ENCODE measurements around the gene RBKS.
"Not testable (repeated sequence)": the region's sequence is repeated elsewhere in the genome, so short reads cannot be mapped to it uniquely, and the experiment has no call there.

Gene RBKS

GRCh38 chr2:27903649-27904404, 13.6 kb upstream of the RBKS start:
- DNase-seq, result no peak

GRCh38 chr2:27903018-27903417, 12.8 kb upstream of the RBKS start:
- no peak for DNase-seq

GRCh38 chr2:27902098-27902497, 11.9 kb upstream of the RBKS start:
- DNase-seq, result no peak

- no peak for DNase-seq
Measured at GRCh38 chr2:27901234-27901633, 11.0 kb upstream of the RBKS start.

- no peak for DNase-seq
Measured at GRCh38 chr2:27897717-27898116, 7.5 kb upstream of the RBKS start.

- DNase-seq, result no peak
Measured at GRCh38 chr2:27893006-27893405, 2.8 kb upstream of the RBKS start.

- no peak for DNase-seq
Measured at GRCh38 chr2:27891673-27892105, 1.5 kb upstream of the RBKS start.

GRCh38 chr2:27890924-27891672, 911 bp upstream of the RBKS start:
- DNase-seq, result peak; percentile 94

- DNase-seq, result peak; percentile 59
Measured at GRCh38 chr2:27889774-27890145, 427 bp downstream of the RBKS start.

- DNase-seq, result no peak
Measured at GRCh38 chr2:27888790-27889189, 1.4 kb downstream of the RBKS start.

- DNase-seq, result no peak
Measured at GRCh38 chr2:27887830-27888229, 2.4 kb downstream of the RBKS start.

- DNase-seq, result no peak
Measured at GRCh38 chr2:27887111-27887510, 3.1 kb downstream of the RBKS start.

- DNase-seq, result no peak
Measured at GRCh38 chr2:27886322-27886721, 3.9 kb downstream of the RBKS start.

- DNase-seq, result no peak
Measured at GRCh38 chr2:27885661-27886060, 4.5 kb downstream of the RBKS start.

GRCh38 chr2:27885234-27885633, 5.0 kb downstream of the RBKS start:
- DNase-seq, result no peak

GRCh38 chr2:27884601-27885000, 5.6 kb downstream of the RBKS start:
- no peak for DNase-seq

GRCh38 chr2:27882584-27882922, 7.6 kb downstream of the RBKS start:
- DNase-seq, result not testable (repeated sequence)

- DNase-seq, result not testable (repeated sequence)
Measured at GRCh38 chr2:27881815-27882583, 8.2 kb downstream of the RBKS start.

- no peak for DNase-seq
Measured at GRCh38 chr2:27878825-27879224, 11.4 kb downstream of the RBKS start.

- no peak for DNase-seq
Measured at GRCh38 chr2:27875089-27875881, 14.9 kb downstream of the RBKS start.

- DNase-seq, result no peak
Measured at GRCh38 chr2:27873091-27873490, 17.1 kb downstream of the RBKS start.

- no peak for DNase-seq
Measured at GRCh38 chr2:27871802-27872201, 18.4 kb downstream of the RBKS start.

GRCh38 chr2:27870724-27871123, 19.5 kb downstream of the RBKS start:
- no peak for DNase-seq

Data from activated CD8-positive, alpha-beta memory T cell treated with anti-CD3 and anti-CD28 coated beads, Interleukin-2, amount 50 U/mL, for 48 hours (primary cell).